ENCODE measurements around the gene TWIST2. TPM values are rescaled to one million over a fixed set of nuclear protein-coding genes. Genes with fewer than 3 reads are reported as not detected.

The TWIST2 gene
- polyA plus RNA-seq, 3 donors: 0.43 to 0.49 (median 0.43) TPM

- 60% methylated on average over 3 of the region's 5 CpGs for WGBS (ENCODE audit: insufficient coverage)
- no peak overlapping the region for H3K27ac ChIP-seq (ENCODE audit: low read depth in 1 of 2, low read length in 2 of 2)
- TF ChIP-seq CTCF (IDR thresholded peaks at IDR 0.05): no peak
- no peaks in the 10 kb centered on the region for H3K36me3 ChIP-seq (replicated peaks in 1 of 2; ENCODE audit: control insufficient read depth in 1 of 2, insufficient read depth in 2 of 2, low read length in 2 of 2)
- Mint-ChIP-seq H3K27ac (no peak overlapping the region), H3K4me3 (no peak overlapping the region), H3K27me3 (ENCODE audit: low read depth in 3 of 3) (peaks cover 2 to 14% (median 5%) of the 10 kb centered on the region in 3 donors), H3K4me1 (no peaks in the 10 kb centered on the region), H3K36me3 (no peaks in the 10 kb centered on the region), H3K9me3 (peaks cover 3 to 21% (median 9%) of the 10 kb centered on the region in 7 donors)
- no peak overlapping the region for H2AFZ ChIP-seq (ENCODE audit: insufficient read depth, low read depth, low read length, poor library complexity, severe bottlenecking)
- intact Hi-C loops (cut with micrococcal nuclease): no loop called here
- H3K27me3 ChIP-seq (ENCODE audit: control insufficient read depth in 2 of 2, insufficient read depth in 2 of 2, low read length in 2 of 2): peaks cover 0 to 7% of the 10 kb centered on the region in 2 donors
- no peak for DNase-seq
- no peaks in the 10 kb centered on the region for H3K4me1 ChIP-seq (ENCODE audit: control insufficient read depth in 1 of 2, insufficient read depth in 2 of 2, low read length in 2 of 2)
- no peak overlapping the region for H3K4me2 ChIP-seq (replicated peaks; ENCODE audit: extremely low read depth, low read length, poor library complexity, severe bottlenecking)
- H4K20me1 ChIP-seq (ENCODE audit: insufficient read depth, low read length): no peaks in the 10 kb centered on the region
- no peaks in the 10 kb centered on the region for H3K79me2 ChIP-seq (ENCODE audit: insufficient read depth, low read length)
- no peak overlapping the region for H3K9ac ChIP-seq (ENCODE audit: insufficient read depth, low read length, poor library complexity, severe bottlenecking)
- H3K9me3 ChIP-seq (replicated peaks in 1 of 2; ENCODE audit: control insufficient read depth in 1 of 2, insufficient read depth in 1 of 2, low read length in 2 of 2): peaks cover 0 to 10% of the 10 kb centered on the region in 2 donors
- no peak overlapping the region for H3K4me3 ChIP-seq (replicated peaks in 1 of 3; ENCODE audit: low read depth in 2 of 3, low read length in 3 of 3)
These were observed 30.0 kb upstream of the TWIST2 start for GRCh38 chr2:238817891-238818290.

GRCh38 chr2:238818561-238818960, 29.3 kb upstream of the TWIST2 start:
- no peaks in the 10 kb centered on the region for H3K4me1 Mint-ChIP-seq
- peaks cover 4 to 12% (median 5%) of the 10 kb centered on the region in 3 donors for H3K27me3 Mint-ChIP-seq (ENCODE audit: low read depth in 3 of 3)
- Histone ChIP-seq H3K27ac (ENCODE audit: low read depth in 1 of 2, low read length in 2 of 2) (no peak overlapping the region), H3K27me3 (ENCODE audit: control insufficient read depth in 2 of 2, insufficient read depth in 2 of 2, low read length in 2 of 2) (peaks cover 0 to 7% of the 10 kb centered on the region in 2 donors), H3K79me2 (ENCODE audit: insufficient read depth, low read length) (no peaks in the 10 kb centered on the region), H3K4me2 (replicated peaks; ENCODE audit: extremely low read depth, low read length, poor library complexity, severe bottlenecking) (no peak overlapping the region), H3K9ac (ENCODE audit: insufficient read depth, low read length, poor library complexity, severe bottlenecking) (no peak overlapping the region), H3K9me3 (replicated peaks in 1 of 2; ENCODE audit: control insufficient read depth in 1 of 2, insufficient read depth in 1 of 2, low read length in 2 of 2) (peaks cover 3 to 12% of the 10 kb centered on the region in 2 donors), H4K20me1 (ENCODE audit: insufficient read depth, low read length) (no peaks in the 10 kb centered on the region), H3K4me3 (replicated peaks in 1 of 3; ENCODE audit: low read depth in 2 of 3, low read length in 3 of 3) (no peak overlapping the region), H3K36me3 (replicated peaks in 1 of 2; ENCODE audit: control insufficient read depth in 1 of 2, insufficient read depth in 2 of 2, low read length in 2 of 2) (no peaks in the 10 kb centered on the region), H2AFZ (ENCODE audit: insufficient read depth, low read depth, low read length, poor library complexity, severe bottlenecking) (no peak overlapping the region), H3K4me1 (ENCODE audit: control insufficient read depth in 1 of 2, insufficient read depth in 2 of 2, low read length in 2 of 2) (no peaks in the 10 kb centered on the region)
- no peaks in the 10 kb centered on the region for H3K36me3 Mint-ChIP-seq
- H3K4me3 Mint-ChIP-seq: no peak overlapping the region
- H3K9me3 Mint-ChIP-seq: peaks cover 3 to 23% (median 10%) of the 10 kb centered on the region in 7 donors
- intact Hi-C loops (cut with micrococcal nuclease): no loop called here
- no peak for DNase-seq
- WGBS (ENCODE audit: insufficient coverage): 90% methylated on average over 1 of the region's 2 CpGs
- no peak overlapping the region for H3K27ac Mint-ChIP-seq
- TF ChIP-seq CTCF (IDR thresholded peaks at IDR 0.05): no peak

Data from CD14-positive monocyte (primary cell).